Measurements from ENCODE around the gene PLK3. TPM values are rescaled to one million over a fixed set of nuclear protein-coding genes. Genes with fewer than 3 reads are reported as not detected.
"Not testable (repeated sequence)": the region's sequence is repeated elsewhere in the genome, so short reads cannot be mapped to it uniquely, and the experiment has no call there.

The PLK3 gene
- total RNA-seq, 1 donor from 2014 or later: 14.4 TPM

DNA sequence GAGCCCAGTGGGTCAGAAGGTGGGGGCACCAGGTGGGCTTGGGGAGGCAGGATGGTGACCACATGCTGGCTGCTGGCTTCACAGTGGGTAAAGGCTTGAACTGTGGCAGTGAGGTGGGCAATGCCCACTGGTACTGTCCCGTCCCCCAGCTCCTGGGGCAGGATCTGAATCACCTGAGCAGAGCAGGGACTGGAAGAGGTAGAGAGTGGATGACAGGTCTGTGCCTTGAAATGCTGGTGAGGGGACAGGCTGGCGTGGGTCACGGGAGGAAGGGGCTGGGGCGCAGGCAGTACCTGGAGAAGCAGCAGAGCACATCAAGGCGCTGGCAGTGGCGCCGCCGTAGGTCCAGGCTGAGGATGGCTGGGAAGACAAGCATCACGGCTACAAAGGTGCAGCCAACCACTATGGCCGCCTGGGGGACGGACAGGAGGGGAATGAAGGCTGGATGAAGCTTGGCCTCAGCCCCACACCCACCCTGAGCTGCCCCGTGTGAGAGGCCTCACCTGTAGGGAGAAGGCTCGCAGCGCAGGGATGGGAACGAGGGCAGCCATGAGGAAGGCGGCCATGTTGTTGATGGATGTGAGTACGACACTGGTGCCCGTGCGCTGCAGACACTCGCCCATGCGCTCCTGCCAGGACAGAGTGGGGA, 27.9 kb downstream of the PLK3 start:
- DNase-seq (ENCODE audit: low spot score): no peak

DNA sequence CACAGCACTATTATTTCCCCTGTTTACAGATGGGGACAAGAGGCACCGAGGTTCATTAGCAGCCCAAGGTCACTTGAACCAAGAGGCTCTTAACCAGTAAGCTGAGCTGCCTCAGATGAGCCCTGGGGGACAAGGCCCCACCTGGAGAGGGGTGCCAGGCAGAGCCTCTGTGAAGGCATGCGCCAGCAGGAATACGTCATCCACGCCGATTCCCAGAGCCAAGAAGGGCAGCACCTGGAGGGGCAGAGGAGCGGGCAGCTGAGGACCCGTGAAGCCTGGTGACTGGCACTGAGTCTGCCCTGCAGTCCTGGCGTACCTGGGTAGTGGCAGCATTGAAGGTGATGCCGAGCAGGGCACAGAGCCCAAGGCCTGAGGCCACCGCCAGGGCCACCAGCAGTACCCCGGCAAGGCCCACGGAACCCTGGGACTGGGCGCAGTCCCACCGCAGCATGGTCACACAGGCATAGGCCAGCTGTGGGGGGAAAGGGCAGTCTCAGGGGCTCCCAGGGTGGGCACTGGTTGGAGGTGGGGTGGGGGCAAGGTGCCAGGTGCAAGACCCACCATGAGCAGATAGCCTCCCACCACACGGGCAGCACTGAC, 28.8 kb downstream of the PLK3 start:
- no peak for DNase-seq (ENCODE audit: low spot score)

DNA sequence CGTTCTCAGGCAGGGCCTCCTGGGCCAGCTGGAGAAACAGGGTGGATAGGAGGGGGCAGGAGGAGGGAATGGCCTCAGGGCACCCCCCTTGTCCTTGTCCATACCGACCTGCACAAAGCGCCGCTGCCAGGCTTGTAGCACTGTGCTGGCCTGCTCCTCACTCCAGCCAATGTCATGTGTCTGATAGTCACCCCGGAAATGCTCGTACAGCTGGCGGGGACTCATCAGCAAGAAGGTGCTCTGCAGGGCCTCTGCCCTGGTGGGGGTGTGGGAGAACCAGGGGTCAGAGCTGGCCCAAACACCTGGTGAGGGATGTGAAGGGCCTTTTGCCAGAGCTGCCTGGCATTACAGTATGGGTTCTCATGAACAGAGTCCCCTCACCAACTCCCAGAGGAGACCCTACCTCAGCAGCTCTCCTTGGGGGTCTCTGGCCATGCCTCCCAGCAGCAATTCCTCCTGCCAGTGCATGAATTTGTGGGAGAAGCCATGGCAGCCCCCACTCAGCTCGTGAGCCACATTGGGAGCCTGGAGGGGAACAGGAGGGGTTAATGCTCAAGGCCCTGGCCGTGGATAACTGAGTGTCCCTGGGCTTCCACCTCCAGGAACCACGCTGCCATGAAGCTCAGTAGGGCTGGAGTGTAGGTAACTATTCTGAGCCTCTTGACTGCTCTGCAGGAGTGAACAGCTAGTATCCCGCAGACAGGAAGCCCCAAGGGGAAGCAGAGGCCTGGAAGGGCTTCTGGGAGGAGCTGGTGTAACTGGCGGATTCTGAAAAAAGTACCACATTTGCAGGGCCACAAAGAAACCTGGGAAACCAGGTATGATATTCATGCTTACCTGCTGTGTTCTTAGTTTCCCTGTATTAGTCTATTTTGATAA, 29.6 kb downstream of the PLK3 start:
- DNase-seq (ENCODE audit: low spot score): no peak

- no peak for DNase-seq (ENCODE audit: low spot score)
Observed at GRCh38 chr1:44830900-44831304, 30.7 kb downstream of the PLK3 start.

DNA sequence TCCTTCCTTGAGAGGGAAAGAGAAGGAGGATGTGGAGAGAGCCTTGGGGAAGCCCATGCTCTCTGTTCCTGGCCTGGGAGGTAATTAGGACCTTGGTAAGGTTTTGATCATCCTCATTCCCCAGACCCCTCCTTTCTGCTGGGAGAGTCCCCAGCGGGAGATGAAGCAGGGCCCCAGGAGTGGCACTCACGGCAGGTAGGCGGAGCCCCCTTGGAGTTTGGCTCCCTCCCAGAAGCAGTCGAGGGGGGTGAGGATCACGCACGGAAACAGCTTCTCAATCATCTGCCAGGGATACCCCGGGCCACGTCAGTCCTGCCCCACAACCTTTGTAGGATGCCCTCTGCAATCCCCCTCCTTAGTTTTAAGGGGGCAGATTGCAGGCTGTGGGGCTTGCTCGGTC, 31.3 kb downstream of the PLK3 start:
- DNase-seq (ENCODE audit: low spot score): no peak

- no peak for DNase-seq (ENCODE audit: low spot score)
Observed at GRCh38 chr1:44832056-44832705, 32.0 kb downstream of the PLK3 start.

DNA sequence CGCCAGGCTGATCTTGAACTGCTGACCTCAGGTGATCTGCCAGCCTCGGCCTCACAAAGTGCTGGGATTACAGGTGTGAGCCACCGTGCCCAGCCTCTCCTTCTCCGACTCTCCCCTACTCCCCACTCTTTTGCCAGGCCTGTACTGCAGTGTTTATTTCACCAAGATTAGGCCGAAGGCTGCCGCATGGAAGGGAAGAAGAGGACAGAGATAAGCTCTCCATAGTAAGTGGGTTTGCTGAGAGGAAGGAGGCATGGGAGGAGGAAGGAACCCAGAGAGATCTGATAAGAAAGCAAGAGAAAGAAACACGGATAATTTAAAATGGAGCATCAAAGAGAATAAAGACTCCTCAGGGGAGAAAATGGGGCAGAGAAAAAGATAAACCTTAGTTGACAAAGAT, 34.2 kb downstream of the PLK3 start:
- DNase-seq (ENCODE audit: low spot score): no peak

GRCh38 chr1:44835738-44836675, 35.8 kb downstream of the PLK3 start:
- peak; percentile 88 for DNase-seq (ENCODE audit: low spot score)

DNA sequence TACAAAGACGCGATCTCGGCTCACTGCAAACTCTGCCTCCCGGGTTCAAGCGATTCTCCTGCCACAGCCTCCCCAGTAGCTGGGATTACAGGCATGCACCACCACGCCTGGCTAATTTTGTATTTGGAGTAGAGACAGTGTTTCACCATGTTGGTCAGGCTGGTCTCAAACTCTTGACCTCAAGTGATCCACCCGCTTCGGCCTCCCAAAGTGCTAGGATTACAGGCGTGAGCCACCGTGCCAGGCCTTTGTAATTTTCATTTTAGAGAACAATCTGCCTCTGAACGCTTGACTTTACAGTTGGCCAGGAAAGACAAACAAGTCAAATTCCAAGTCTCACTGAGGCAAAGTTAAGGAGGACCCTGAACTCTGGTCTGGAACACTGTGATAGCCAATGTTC, 38.1 kb downstream of the PLK3 start:
- DNase-seq (ENCODE audit: low spot score): not testable (repeated sequence)

GRCh38 chr1:44839576-44839975, 39.4 kb downstream of the PLK3 start:
- DNase-seq (ENCODE audit: low spot score): no peak

DNA sequence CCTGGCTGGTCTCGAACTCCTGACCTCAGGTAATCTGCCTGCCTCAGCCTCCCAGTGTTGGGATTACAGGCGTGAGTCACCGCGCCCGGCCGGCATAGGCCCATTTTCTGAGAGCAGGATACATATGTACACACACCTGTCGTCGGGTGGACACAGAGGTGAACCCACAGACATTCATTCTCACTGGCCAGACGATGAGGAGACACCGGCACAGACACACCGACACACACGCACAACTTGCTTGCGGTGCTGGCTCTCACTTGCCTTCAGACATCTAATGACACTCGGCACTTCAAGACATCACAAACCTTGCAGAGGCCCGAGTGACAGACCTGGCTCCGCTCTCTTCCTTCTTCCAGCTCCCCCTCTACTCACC, 42.3 kb downstream of the PLK3 start:
- DNase-seq (ENCODE audit: low spot score): no peak

GRCh38 chr1:44842862-44843655, 42.9 kb downstream of the PLK3 start, which contains the start of gene PTCH2:
Gene PTCH2 (minus strand): TSS chr1:44843253. CDS start chr1:44842932, 321 bp downstream.
- DNase-seq (ENCODE audit: low spot score): peak; percentile 70

GRCh38 chr1:44846985-44847384, 46.8 kb downstream of the PLK3 start:
- DNase-seq (ENCODE audit: low spot score): no peak

DNA sequence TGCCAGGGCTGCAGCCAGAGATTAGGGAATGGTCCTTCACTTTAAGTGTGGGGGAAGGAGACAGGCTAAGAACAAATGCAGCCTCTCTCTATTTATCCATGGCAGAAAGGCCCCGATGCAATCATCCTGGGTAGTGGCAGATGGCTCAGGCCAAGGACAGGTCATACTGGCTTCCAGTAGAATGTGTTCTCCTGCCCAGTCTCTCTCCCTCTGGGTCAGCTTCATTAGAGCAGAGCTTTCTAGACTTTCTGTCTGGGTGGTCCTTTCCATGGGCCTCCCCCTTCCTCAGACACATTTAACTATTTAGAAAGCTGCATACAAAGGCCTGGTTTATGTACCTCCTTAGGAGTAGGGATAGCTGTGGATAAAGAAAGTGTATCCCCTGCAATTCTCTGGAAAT, 47.7 kb downstream of the PLK3 start:
- no peak for DNase-seq (ENCODE audit: low spot score)

DNA sequence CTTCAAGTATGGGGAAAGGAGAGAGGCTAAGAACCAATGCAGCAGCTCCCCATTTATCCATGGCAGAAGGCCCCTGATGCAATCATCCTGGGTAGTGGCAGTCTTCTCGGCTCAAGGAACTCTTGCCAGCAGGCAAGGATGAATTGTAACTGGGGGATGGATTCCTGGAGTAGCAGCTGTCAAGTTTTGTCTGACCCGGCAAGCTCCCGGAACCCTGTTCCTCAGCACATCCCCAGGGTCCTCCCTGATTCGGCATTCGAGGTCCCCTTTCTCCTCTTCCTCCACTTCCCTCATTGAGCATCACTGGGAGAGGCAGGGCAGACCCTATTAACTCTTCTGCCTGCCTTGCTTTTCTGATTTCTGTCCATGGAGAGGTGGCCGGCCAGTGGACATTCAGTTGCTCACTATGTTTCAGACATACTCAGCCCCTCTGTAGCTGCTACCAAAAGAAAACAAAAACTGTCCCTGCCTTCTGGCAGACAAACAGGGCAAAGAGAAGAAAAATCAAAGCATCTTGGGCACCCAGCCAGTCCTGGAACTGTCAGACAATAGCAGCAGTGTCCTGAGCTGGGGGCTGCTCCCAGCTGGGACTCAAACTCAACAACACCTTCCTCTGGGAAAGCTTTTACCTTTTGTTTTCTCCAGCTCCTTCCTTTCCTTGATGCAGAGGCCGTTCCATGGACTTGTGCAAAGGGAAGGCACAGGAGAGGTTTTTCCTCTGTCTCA, 48.4 kb downstream of the PLK3 start:
- no peak for DNase-seq (ENCODE audit: low spot score)

DNA sequence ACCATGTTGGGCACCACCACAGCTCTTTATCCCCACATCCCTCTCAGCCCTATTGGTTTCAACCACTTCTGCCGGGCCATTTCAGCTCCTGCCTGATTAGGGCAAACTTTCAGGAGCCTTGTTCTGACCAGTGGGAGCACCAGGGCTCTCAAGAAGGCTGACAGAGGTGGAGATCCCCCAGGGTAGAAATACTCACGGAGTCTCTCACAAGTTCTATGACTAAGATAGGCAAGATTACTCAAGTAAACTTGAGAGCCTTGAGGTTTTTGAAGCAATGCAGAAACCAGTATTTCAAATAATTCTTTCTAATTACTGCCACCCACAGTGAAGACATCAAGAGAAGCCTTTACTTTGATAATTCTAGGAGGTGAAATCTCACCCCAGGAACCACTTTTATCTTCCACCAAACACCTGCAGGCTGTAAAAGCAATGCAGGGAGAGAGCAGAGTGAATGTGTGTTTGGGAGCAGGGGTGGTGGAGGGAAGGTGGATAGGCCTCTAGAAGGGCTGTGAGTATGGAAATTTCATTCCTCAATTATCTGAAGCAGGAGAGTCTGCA, 49.5 kb downstream of the PLK3 start:
- DNase-seq (ENCODE audit: low spot score): no peak

DNA sequence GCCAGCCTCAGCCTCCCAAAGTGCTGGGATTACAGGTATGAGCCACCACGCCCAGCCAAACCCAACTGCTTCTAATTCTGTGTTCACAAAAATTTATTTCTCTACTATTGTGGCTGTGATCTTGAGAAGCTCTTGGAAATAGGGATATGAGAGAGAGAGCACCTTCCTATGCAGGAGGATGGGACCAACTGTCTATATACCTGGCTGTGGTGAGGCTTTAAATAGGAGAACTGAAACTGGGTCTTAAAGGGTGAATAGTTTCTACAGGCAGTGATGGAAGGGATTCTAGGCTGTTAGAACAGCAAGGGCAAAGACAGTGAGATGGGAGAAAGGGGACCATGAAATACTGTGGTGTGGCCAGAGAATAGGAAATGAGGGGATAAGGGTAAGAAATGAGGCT, 51.1 kb downstream of the PLK3 start:
- DNase-seq (ENCODE audit: low spot score): no peak

GRCh38 chr1:44853201-44853600, 53.0 kb downstream of the PLK3 start:
- DNase-seq (ENCODE audit: low spot score): no peak

DNA sequence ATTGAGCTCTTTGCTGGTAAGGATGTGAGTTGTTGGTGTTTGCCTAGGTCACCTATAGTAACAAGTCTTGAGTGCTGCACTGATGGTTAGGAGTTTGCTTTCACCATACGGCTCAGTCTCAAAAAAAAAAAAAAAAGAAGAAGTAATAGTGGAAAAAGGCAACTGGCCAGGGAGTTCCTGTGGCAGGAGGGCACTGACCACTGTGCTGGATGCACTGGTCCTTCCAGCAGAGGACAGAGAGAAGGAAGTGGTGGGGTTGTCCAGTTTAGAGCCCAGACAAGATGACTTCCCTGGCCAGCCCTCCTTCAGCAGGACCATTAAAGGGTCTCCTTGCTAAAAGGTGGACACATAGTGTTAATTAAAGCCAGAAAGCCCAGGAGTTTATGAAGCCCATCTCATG, 54.8 kb downstream of the PLK3 start:
- DNase-seq (ENCODE audit: low spot score): no peak
